HG03342 (cell line): Measurements from ENCODE around the gene STXBP6.

ENCODE experiments used
- ATAC-seq: cut with Tn5 transposase; IDR thresholded peaks from one replicate; pipeline ENCODE4 v1.9.1; 2021; ENCODE audit warnings: mild to moderate bottlenecking, moderate library complexity; ENCODE audit not compliant: unreplicated experiment

STXBP6 gene

DNA sequence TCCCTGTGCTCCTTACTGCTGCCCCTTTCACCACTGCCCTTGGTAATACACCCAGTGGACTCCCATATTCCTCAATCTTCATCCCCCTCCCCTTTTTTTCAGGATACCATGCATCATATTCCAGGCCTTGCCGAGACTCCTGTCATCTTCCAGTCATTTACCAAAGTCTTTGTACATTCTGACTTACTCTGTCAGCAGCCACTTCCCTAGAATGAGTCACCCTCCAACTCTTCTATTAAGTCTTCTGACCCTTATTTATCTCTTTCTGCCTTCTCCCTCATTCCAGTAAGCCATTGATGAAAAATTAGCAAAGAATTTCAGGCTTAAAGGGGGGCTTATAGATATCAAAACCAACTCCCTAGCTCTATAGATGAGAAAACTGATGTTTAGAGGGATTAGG, 128.0 kb downstream of the STXBP6 start:
- ATAC-seq, result no peak

GRCh38 chr14:24920265-24921075, 129.5 kb downstream of the STXBP6 start:
- ATAC-seq, result no peak

GRCh38 chr14:24918822-24919221, 131.1 kb downstream of the STXBP6 start:
- ATAC-seq, result no peak

GRCh38 chr14:24915958-24916595, 133.9 kb downstream of the STXBP6 start:
- ATAC-seq, result no peak

GRCh38 chr14:24915403-24915921, 134.5 kb downstream of the STXBP6 start:
- no peak for ATAC-seq

DNA sequence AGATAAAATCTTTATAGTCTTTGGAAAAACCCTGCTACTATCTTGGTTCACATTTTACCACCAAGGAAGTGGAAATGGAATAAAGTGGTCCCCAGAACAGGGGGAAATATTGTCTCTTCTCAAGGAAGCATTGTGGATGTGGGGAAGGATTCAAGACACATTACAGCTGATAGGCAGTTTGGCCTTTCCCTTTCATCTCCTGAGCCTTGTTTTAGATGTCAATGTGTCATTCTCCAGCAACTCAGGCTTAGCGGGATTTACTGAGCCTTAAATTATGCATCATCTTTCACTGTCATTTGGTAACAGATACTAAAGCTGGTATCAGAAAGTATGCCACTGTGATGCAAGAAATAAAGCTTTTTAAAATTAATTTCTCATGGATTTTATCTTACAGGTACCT, 136.2 kb downstream of the STXBP6 start:
- no peak for ATAC-seq

DNA sequence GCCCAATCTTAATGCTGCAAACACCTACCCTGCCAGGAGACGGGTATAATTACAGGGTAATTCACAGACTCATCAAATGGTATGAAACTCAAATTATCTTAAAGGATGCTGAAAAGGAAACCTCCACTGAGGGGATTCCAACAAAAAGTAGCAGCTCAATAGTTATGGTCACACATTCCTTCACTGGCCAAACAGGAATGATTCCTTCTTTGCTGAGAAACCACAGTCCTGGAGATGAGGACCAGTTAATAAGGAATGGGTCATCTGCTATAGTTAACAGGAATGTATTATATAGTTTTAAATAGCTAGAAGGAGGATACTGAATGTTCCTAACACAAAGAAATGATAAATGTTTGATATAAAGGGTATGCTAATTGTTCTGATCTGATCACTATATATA, 136.9 kb downstream of the STXBP6 start:
- ATAC-seq, result no peak

DNA sequence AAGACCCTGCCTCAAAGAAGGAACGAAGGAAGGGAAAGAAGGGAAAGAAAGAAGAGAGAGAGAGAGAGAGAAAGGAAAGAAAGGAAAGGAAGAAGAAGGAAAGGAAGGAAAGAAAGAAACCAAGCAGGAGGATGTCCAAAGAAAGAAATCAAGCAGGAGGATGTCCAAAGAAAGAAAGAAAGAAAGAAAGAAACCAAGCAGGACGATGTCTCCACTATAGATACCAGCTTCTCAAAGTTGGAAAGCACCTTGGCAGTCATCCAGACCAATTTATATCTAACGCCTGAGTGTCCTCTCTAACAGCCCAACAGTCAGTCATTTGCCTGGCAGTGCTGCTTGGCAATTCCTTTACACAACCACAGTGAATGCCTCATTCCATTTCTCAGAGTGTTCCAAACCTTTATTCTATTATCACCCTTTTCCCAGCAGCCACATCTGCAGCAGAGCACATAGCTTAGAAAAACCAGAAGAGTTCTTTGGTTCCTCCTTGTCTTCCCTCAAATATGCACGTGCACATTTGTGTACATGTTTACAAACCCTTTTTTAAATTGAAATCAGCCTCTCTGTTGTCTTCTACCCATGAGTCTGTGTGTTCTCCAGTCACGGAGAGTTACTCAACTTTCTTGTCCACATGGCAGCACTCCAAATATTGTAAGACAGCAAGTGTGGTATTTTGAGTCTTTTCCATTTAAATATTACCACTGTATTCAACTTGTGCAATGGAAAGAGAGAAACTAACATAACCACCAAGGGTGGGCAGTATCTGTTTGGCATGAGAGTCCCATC, 138.4 kb downstream of the STXBP6 start:
- ATAC-seq, result no peak

GRCh38 chr14:24910408-24910986, 139.4 kb downstream of the STXBP6 start:
- no peak for ATAC-seq

GRCh38 chr14:24909523-24910302, 140.2 kb downstream of the STXBP6 start:
- ATAC-seq, result no peak

DNA sequence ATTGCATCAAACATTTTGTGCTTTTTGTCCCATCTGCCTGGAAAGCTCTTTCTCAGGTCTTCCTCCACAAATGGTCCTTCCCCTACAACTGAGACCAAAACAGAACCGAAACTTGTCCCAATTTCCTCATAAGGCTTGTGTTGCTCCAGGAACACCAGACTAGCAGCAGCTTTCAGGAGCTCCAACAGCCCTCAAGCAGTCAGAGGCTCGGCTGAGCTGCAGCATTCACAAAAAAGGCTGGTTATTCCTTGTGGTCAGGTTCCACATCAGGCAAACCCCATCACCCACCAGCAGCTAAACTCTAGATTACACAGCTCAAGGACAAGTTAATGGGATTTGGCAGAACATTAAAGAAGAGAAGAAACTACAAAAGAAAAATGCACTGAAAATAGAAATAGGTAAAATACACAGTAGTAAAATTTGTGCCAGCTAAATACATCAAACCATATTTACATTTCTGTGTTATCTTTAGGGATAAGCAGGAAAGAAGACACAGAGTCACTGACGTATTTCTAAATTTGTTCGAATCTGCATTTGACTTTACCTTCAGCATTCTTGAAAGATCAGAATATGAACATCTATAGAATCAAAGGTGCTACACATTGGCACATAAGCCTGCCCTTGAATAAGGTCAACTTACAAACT, 141.2 kb downstream of the STXBP6 start:
- ATAC-seq, result no peak

GRCh38 chr14:24904533-24904932, 145.4 kb downstream of the STXBP6 start:
- no peak for ATAC-seq

DNA sequence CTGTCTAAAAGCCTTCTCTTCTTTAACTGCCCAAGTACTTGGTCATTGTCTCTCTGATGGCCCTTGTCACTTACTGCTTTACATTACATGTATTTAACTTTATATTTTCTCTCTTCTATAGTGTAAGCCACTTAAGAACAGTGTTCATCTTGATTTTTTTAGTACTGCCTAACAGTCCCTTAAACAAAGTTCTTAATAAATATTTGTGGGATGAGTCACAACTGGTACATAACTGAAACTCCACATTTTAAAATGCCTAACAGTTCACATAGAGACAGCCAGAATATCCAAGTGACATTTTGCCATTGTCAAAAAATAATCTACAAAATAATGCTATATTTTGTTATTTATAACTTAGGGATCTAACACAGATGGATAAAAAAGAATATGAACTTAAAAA, 146.6 kb downstream of the STXBP6 start:
- ATAC-seq, result no peak

GRCh38 chr14:24900269-24901100, 149.5 kb downstream of the STXBP6 start:
- no peak for ATAC-seq

GRCh38 chr14:24897793-24898192, 152.2 kb downstream of the STXBP6 start:
- ATAC-seq, result no peak

- ATAC-seq, result no peak
These were observed 154.3 kb downstream of the STXBP6 start for GRCh38 chr14:24895622-24896021.

- no peak for ATAC-seq
These were observed 154.7 kb downstream of the STXBP6 start for GRCh38 chr14:24895243-24895583.

DNA sequence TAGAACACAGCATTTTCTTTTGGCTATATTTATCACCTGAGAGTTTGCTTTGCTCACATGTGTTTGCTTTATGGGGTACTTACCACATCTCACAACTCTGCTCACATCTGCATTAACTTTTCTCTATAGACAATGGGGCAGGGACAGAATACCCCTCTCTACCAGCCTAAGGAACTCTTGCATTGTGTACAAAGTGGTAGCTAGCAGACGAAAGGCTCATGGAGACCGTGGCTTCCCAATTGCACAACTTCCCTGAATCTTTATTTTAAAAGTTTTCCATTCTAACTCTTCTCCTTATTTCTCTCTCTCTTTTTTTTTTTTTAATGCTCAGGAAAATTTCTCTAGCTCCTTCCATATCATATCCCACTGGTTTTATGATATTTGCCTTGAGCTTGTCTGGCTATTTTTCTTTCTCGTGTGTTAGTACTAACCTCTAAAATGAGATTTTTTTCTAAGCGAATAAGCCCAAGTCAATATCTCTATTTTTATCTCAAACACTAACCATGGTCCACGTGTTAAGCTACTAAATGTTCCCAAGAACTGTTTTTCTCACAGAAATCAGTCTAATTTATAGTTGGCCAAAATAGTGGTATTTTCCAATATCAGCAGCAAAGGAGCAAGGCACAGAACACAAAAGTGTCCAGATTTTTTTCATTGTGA, 155.2 kb downstream of the STXBP6 start:
- ATAC-seq, result no peak
